AG10803 (cell line): ENCODE measurements around the gene RGS12.

Experiments used
- DNase-seq: peaks from one replicate; pipeline ENCODE4 v3.0.0; 2010; ENCODE audit warnings: low read depth
- H3K4me3 ChIP-seq: 2 replicates; pipeline ENCODE4 v1.5.1; 2011; ENCODE audit warnings: mild to moderate bottlenecking, low read length, control low read depth
- TF ChIP-seq, protein P1 (sequence below): conservative IDR thresholded peaks from 2 replicates; pipeline ENCODE4 v1.5.1; 2011; ENCODE audit warnings: mild to moderate bottlenecking, low read length, control low read depth, inconsistent platforms

RGS12 gene

DNA sequence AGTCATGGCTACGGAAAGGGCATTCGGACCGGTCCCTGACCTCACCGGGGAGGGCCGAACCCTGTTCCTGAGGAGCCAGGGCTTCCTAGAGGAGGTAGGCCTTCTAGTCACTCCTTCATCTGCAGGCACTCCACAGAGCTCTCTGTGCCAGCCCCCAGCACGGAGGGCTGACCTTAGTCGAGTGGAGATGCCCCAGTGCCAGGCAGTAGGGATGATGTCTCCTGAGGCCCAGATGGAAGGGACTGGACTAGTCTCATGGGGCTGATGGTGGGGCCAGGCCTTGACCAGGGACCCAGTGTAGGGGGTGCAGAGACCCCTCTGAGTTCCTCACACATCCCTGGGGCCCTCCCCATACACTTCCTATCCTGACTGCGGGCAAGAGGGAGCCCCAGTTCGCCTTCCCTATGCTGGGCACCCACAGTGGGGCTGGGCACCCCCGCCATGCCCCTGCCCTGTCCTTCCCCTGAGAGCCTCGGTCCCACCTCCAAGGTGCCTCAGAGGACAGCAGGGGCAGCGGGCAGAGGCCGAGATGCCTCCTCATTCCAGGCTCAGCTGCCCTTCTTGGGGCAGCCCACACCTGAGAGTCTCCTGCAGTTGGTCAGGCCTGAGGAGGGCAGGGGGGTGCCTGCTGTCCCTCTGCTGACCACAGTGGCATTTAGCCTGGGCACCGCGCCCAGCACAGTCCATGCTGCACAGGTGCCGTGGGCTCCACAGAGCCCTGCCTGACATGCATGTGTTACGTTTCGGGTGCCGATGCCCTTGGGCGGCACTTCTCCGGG is 45.2 kb upstream of the RGS12 start:
- no peak for DNase-seq
- no peak overlapping the region for H3K4me3 ChIP-seq
- TF ChIP-seq, protein P1, sequence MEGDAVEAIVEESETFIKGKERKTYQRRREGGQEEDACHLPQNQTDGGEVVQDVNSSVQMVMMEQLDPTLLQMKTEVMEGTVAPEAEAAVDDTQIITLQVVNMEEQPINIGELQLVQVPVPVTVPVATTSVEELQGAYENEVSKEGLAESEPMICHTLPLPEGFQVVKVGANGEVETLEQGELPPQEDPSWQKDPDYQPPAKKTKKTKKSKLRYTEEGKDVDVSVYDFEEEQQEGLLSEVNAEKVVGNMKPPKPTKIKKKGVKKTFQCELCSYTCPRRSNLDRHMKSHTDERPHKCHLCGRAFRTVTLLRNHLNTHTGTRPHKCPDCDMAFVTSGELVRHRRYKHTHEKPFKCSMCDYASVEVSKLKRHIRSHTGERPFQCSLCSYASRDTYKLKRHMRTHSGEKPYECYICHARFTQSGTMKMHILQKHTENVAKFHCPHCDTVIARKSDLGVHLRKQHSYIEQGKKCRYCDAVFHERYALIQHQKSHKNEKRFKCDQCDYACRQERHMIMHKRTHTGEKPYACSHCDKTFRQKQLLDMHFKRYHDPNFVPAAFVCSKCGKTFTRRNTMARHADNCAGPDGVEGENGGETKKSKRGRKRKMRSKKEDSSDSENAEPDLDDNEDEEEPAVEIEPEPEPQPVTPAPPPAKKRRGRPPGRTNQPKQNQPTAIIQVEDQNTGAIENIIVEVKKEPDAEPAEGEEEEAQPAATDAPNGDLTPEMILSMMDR, result no peak

DNA sequence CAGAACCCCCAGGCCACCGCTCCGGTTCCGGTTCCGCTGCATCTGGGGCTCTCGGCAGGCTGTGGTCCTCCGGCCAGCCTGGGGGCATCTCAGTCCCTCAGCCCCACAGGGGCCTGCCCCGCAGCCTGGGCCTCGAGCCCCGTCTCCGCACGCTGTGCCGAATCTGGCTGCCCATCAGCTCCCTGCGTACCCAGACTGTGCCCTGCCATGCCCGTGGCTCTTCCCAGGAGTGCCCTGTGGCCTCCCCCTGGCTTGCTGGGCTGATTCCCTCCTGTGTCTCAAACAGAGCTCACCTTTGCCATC is 44.7 kb upstream of the RGS12 start:
- H3K4me3 ChIP-seq, result no peak overlapping the region
- TF ChIP-seq, protein P1, result no peak
- DNase-seq, result no peak

- peak; percentile 57 for DNase-seq
- TF ChIP-seq, protein P1, result no peak
- H3K4me3 ChIP-seq, result no peak within 1 kb of the TSS
Measured at GRCh38 chr4:3248811-3249661, 43.8 kb upstream of the RGS12 start, which contains the start of gene MSANTD1. Gene MSANTD1 (plus strand): TSS chr4:3249159. CDS start chr4:3249223, 64 bp downstream.

DNA sequence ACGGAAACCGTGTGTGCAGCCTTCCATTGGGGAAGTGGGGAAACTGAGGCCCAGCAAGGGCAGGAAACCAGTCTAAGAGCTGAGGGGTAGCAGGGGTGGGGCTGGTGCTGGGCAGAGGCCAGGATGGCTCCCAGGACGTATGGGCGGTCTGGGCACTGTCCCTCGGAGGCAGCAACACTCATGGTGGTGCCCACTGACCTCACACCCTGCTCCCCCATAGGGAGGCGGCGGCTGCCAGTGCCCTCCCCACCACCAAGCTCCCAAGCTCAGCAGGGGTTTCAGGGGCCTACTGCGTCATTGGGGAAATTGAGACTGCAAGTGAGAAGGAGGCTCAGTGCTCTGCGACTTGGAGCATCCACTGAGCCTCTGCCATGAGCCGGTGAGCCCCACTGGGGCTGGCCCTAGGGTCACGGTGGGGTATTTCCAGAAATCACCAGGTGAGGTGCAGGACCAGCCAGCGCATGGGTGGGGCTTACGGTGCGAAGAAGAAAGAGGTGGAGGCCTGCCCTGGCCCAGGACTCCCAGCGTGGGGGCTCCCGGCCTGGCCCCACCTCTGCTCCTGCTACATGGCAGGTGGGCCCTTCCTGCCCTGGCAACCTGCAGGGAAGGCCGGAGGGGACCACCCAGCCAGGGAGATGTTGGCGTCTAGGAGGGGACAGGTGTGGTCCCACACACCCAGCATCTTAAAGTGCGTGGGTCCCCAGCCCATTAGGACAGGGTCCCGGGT is 42.9 kb upstream of the RGS12 start:
- H3K4me3 ChIP-seq, result no peak overlapping the region
- DNase-seq, result no peak
- TF ChIP-seq, protein P1, result no peak

DNA sequence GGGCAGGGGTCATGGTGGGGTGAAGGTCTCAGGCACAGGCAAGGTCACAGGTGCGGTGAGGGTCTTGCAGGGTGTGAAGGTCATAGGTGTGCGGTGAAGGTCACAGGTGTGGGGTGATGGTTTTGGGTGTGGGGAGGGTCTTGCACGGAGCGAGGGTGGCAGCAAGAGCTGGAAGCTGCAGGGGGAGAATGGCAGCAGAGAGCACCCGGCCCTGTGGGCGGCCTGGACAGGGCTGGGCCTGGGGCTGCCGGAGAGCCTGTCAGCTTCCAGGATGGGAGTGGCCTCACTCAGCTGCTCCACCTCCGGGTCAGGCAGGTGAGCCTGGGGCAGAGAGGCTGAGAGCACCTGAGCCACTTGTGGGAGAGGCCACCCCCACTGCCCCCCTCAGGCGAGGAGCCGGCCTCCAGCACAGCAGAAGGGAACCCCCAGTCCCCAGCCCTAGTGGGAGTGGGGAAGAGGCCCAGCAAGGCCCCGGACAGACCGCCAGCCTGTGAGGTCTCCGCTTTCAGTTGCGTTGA is 42.3 kb upstream of the RGS12 start:
- TF ChIP-seq, protein P1, result no peak
- no peak for DNase-seq
- H3K4me3 ChIP-seq, result no peak overlapping the region

- TF ChIP-seq, protein P1, result no peak
- no peak overlapping the region for H3K4me3 ChIP-seq
- DNase-seq, result no peak
Measured at GRCh38 chr4:3250956-3251690, 41.7 kb upstream of the RGS12 start.
